Esophagus squamous epithelium (tissue), 5 donors: ENCODE measurements around the gene C16orf74. TPM values are rescaled to one million over a fixed set of nuclear protein-coding genes. Genes with fewer than 3 reads are reported as not detected.

Experiments
- DNase-seq: peaks from one replicate; lab custom pipeline; 2025; lab: John Stamatoyannopoulos, UW
- H3K27ac ChIP-seq, 4 donors: fragments of 200-600 bp; sonication (generic); one replicate each; pipeline ENCODE4 v1.5.1; 2016 to 2019; ENCODE audit warnings: mild to moderate bottlenecking in 1 of 4
- H3K27me3 ChIP-seq, 4 donors: fragments of 200-600 bp; sonication (generic); 1 replicate in 3 of 4; 2 replicates in 1 of 4; pipeline versions ENCODE4 v1.5.1 to v1.6.0; 2017 to 2021; ENCODE audit warnings: antibody characterized with exemption in 1 of 4
- H3K36me3 ChIP-seq, 3 donors: fragments of 200-600 bp; sonication (generic); one replicate each; pipeline ENCODE4 v1.5.1; 2016 to 2019
- H3K4me1 ChIP-seq, 3 donors: fragments of 200-600 bp; sonication (generic); one replicate each; pipeline ENCODE4 v1.5.1; 2017 to 2019
- H3K4me3 ChIP-seq, 4 donors: fragments of 200-600 bp; sonication (generic); 1 replicate in 3 of 4; 2 replicates in 1 of 4; pipeline ENCODE4 v1.5.1; 2016 to 2019; ENCODE audit warnings: mild to moderate bottlenecking in 2 of 4, moderate library complexity in 1 of 4
- H3K9me3 ChIP-seq, 3 donors: fragments of 200-600 bp; sonication (generic); one replicate each; pipeline ENCODE4 v1.5.1; 2016 to 2019
- CTCF ChIP-seq, 6 experiments: fragments of 450-650 bp in 4 of 6; fragments of 200-600 bp in 2 of 6; sonication (generic) in 2 of 6; IDR thresholded peaks; one replicate each; pipeline ENCODE4 v1.5.1; 2016 to 2019; ENCODE audit warnings: antibody characterized with exemption in 6 of 6, mild to moderate bottlenecking in 4 of 6, moderate library complexity in 4 of 6
- POLR2A ChIP-seq, 4 donors: fragments of 450-650 bp; IDR thresholded peaks; one replicate each; pipeline ENCODE4 v1.6.1; 2017; ENCODE audit warnings: antibody characterized with exemption in 4 of 4, mild to moderate bottlenecking in 4 of 4, moderate library complexity in 3 of 4
- WGBS, 2 donors: methylation state at CpG; one replicate each; pipeline ENCODE4 v1.1.5; 2018; 5-methylcytosine and 5-hydroxymethylcytosine counted together
- intact Hi-C: fragments of 100-400 bp; cut with DNase I; formaldehyde crosslinking; loops from one replicate; pipeline ENCODE4 v1.15.0; 2022
- total RNA-seq, 4 donors: library from RNA; depleted of rRNA; stranded (reverse); fragments of >200 nt; gene quantifications; one replicate each; pipeline ENCODE4 v1.1.0, GENCODE V29; 2016
- donor health status: DM: yes; HTN: yes; CAD: no.

The C16orf74 gene
- total RNA-seq, result 10 to 100 TPM in 1 of 4 donors, 1 to 10 TPM in 3; 3.8 to 24.8 (median 6.4) TPM

- intact Hi-C loops, result no loop called here
- H3K4me3 ChIP-seq, result peak within 1 kb of the TSS; percentile 39 to 69 (median 58)
- TF ChIP-seq POLR2A (IDR thresholded peaks at IDR 0.05) (no peak), CTCF (IDR thresholded peaks at IDR 0.05) (no peak)
- DNase-seq, result no peak
- WGBS, 2 donors, result 0% methylated on average over 4 of the region's 96 CpGs; no CpG with 5 or more reads in 1 of the 2 donors
- H3K27me3 ChIP-seq, result peaks cover 0 to 35% (median 0%) of the 10 kb centered on the region in 4 donors
- no peaks in the 10 kb centered on the region for H3K9me3 ChIP-seq
- H3K4me1 ChIP-seq, result peaks cover 37 to 67% (median 47%) of the 10 kb centered on the region in 3 donors
- H3K27ac ChIP-seq, result peak within 1 kb of the TSS; percentile 32 to 69 (median 47)
- no peaks in the 10 kb centered on the region for H3K36me3 ChIP-seq
These were observed at the start of gene C16orf74 for GRCh38 chr16:85750827-85751697. C16orf74 (minus strand) TSS chr16:85751096; CDS start chr16:85735217, 15,879 bp downstream.

GRCh38 chr16:85800321-85800669 is 49.4 kb upstream of the C16orf74 start:
- peaks cover 13 to 62% (median 26%) of the 10 kb centered on the region in 3 donors for H3K36me3 ChIP-seq
- no peak for DNase-seq
- H3K4me1 ChIP-seq, result peaks cover 11 to 43% (median 18%) of the 10 kb centered on the region in 3 donors
- H3K27ac ChIP-seq, result peak overlapping the region; percentile 90 to 95 (median 92)
- WGBS, 2 donors, result 9 to 16% methylated on average over 9 of the region's 9 CpGs
- intact Hi-C loops, result no loop called here
- peak overlapping the region; percentile 78 to 98 (median 96) for H3K4me3 ChIP-seq
- TF ChIP-seq CTCF (IDR thresholded peaks at IDR 0.05) (no peak), POLR2A (IDR thresholded peaks at IDR 0.05) (no peak)
- no peaks in the 10 kb centered on the region for H3K9me3 ChIP-seq
- H3K27me3 ChIP-seq, result no peaks in the 10 kb centered on the region

GRCh38 chr16:85799497-85800320 is 48.8 kb upstream of the C16orf74 start, which contains the start of the genes COX4I1 and EMC8:
COX4I1 (plus strand) TSS chr16:85799695; CDS start chr16:85801206, 1,511 bp downstream.
EMC8 (minus strand) TSS chr16:85799544; CDS start chr16:85799295, 249 bp downstream.
- Histone ChIP-seq H3K4me1 (peaks cover 11 to 43% (median 18%) of the 10 kb centered on the region in 3 donors), H3K27me3 (no peaks in the 10 kb centered on the region), H3K36me3 (peaks cover 7 to 62% (median 20%) of the 10 kb centered on the region in 3 donors), H3K9me3 (no peaks in the 10 kb centered on the region), H3K4me3 (peak within 1 kb of the TSS; percentile 78 to 98 (median 96)), H3K27ac (peak within 1 kb of the TSS; percentile 90 to 95 (median 92))
- TF ChIP-seq CTCF (IDR thresholded peaks at IDR 0.05), result peak in 1 of 6 experiments; percentile 4
- peak in 3 of 4 donors; percentile 83 to 88 (median 87) for TF ChIP-seq POLR2A (IDR thresholded peaks at IDR 0.05)
- WGBS, 2 donors, result 0% methylated on average over 3 to 7 of the region's 87 CpGs
- intact Hi-C loops, result no loop called here
- peak; percentile 63 for DNase-seq

GRCh38 chr16:85798901-85799496 is 48.1 kb upstream of the C16orf74 start:
- DNase-seq, result no peak

More at GRCh38 chr16:85798901-85799496, 48.1 kb upstream of the C16orf74 start:
- Histone ChIP-seq H3K4me1 (peaks cover 11 to 43% (median 18%) of the 10 kb centered on the region in 3 donors), H3K27ac (peak overlapping the region; percentile 90 to 95 (median 92)), H3K9me3 (no peaks in the 10 kb centered on the region), H3K27me3 (no peaks in the 10 kb centered on the region), H3K36me3 (peaks cover 5 to 62% (median 17%) of the 10 kb centered on the region in 3 donors), H3K4me3 (peak overlapping the region; percentile 78 to 98 (median 96))
- 0% methylated on average over 2 to 7 of the region's 51 CpGs for WGBS, 2 donors
- TF ChIP-seq CTCF (IDR thresholded peaks at IDR 0.05) (peak in 1 of 6 experiments; percentile 26), POLR2A (IDR thresholded peaks at IDR 0.05) (no peak)
- intact Hi-C loops, result no loop called here
